KMS-11 (cell line): ENCODE results near the gene CALM3.

ENCODE experiments used
- H2AFZ ChIP-seq: fragments of 200-600 bp; sonication (generic); 2 replicates; pipeline ENCODE4 v1.6.1; 2016; ENCODE audit warnings: antibody characterized with exemption, mixed run types, low read depth
- H3K27ac ChIP-seq: fragments of 200-600 bp; sonication (generic); 2 replicates; pipeline ENCODE4 v1.6.1; 2016; ENCODE audit warnings: mild to moderate bottlenecking, mixed run types
- H3K27me3 ChIP-seq: fragments of 200-600 bp; sonication (generic); 2 replicates; pipeline ENCODE4 v1.6.1; 2017; ENCODE audit warnings: mild to moderate bottlenecking, low read depth, mixed run types, moderate library complexity; ENCODE audit not compliant: insufficient read depth
- H3K36me3 ChIP-seq: fragments of 200-600 bp; sonication (generic); 2 replicates; pipeline ENCODE4 v1.6.1; 2017; ENCODE audit warnings: mild to moderate bottlenecking, mixed run types; ENCODE audit not compliant: insufficient read depth
- H3K4me1 ChIP-seq: fragments of 200-600 bp; sonication (generic); 2 replicates; pipeline ENCODE4 v1.6.1; 2016; ENCODE audit warnings: mild to moderate bottlenecking, low read depth, mixed run types; ENCODE audit not compliant: poor library complexity, severe bottlenecking
- H3K4me2 ChIP-seq: fragments of 200-600 bp; sonication (generic); 2 replicates; pipeline ENCODE4 v1.7.0; 2016; ENCODE audit warnings: mild to moderate bottlenecking, mixed run types
- H3K4me3 ChIP-seq: fragments of 200-600 bp; sonication (generic); IDR thresholded peaks from 2 replicates; pipeline ENCODE4 v1.6.1; 2017; ENCODE audit warnings: low read depth, low read length, mixed read lengths; ENCODE audit not compliant: insufficient read depth
- H3K79me2 ChIP-seq: fragments of 200-600 bp; sonication (generic); 2 replicates; pipeline ENCODE4 v1.6.1; 2016; ENCODE audit warnings: low read depth, mixed run types; ENCODE audit not compliant: insufficient read depth
- H3K9ac ChIP-seq: fragments of 200-600 bp; sonication (generic); 2 replicates; pipeline ENCODE4 v1.6.1; 2016; ENCODE audit warnings: mild to moderate bottlenecking, mixed run types
- H4K20me1 ChIP-seq: fragments of 200-600 bp; sonication (generic); 2 replicates; pipeline ENCODE4 v1.6.1; 2016; ENCODE audit warnings: mild to moderate bottlenecking, mixed run types; ENCODE audit not compliant: insufficient read depth
- CTCF ChIP-seq: fragments of 200-600 bp; sonication (generic); conservative IDR thresholded peaks from 2 replicates; pipeline ENCODE4 v1.6.1; 2017; ENCODE audit warnings: low read depth, mild to moderate bottlenecking, antibody characterized with exemption, low read length, moderate library complexity, mixed read lengths

The CALM3 gene

GRCh38 chr19:46616631-46617322 is 15.6 kb downstream of the CALM3 start:
- Histone ChIP-seq H2AFZ (no peak overlapping the region), H4K20me1 (no peaks in the 10 kb centered on the region), H3K4me3 (no peak overlapping the region), H3K79me2 (no peaks in the 10 kb centered on the region), H3K9ac (no peak overlapping the region), H3K36me3 (no peaks in the 10 kb centered on the region), H3K4me2 (peak overlapping the region; percentile 49), H3K27ac (no peak overlapping the region), H3K27me3 (peaks cover 93% of the 10 kb centered on the region), H3K4me1 (peaks cover 18% of the 10 kb centered on the region)
- TF ChIP-seq CTCF = peak; percentile 31; the same call in 1 of the 2 replicates

- Histone ChIP-seq H3K4me3 (no peak overlapping the region), H3K27ac (no peak overlapping the region), H3K4me2 (no peak overlapping the region), H3K4me1 (peaks cover 10% of the 10 kb centered on the region), H2AFZ (no peak overlapping the region), H3K27me3 (peaks cover 93% of the 10 kb centered on the region), H3K79me2 (no peaks in the 10 kb centered on the region), H3K9ac (no peak overlapping the region), H3K36me3 (no peaks in the 10 kb centered on the region), H4K20me1 (no peaks in the 10 kb centered on the region)
- TF ChIP-seq CTCF = no peak
These were observed 16.5 kb downstream of the CALM3 start for GRCh38 chr19:46617601-46618000.

- Histone ChIP-seq H4K20me1 (no peaks in the 10 kb centered on the region), H2AFZ (no peak overlapping the region), H3K4me1 (peaks cover 9% of the 10 kb centered on the region), H3K79me2 (no peaks in the 10 kb centered on the region), H3K27ac (no peak overlapping the region), H3K36me3 (no peaks in the 10 kb centered on the region), H3K4me2 (no peak overlapping the region), H3K9ac (no peak overlapping the region), H3K4me3 (no peak overlapping the region), H3K27me3 (peaks cover 89% of the 10 kb centered on the region)
- TF ChIP-seq CTCF = no peak
These were observed 17.6 kb downstream of the CALM3 start for GRCh38 chr19:46618670-46619231.

GRCh38 chr19:46620267-46620666 is 19.1 kb downstream of the CALM3 start:
- TF ChIP-seq CTCF = no peak
- H3K4me3 ChIP-seq = no peak overlapping the region
- no peak overlapping the region for H2AFZ ChIP-seq
- H3K27me3 ChIP-seq = peaks cover 84% of the 10 kb centered on the region
- H3K79me2 ChIP-seq = no peaks in the 10 kb centered on the region
- no peak overlapping the region for H3K27ac ChIP-seq
- no peak overlapping the region for H3K9ac ChIP-seq
- H3K36me3 ChIP-seq = no peaks in the 10 kb centered on the region
- no peaks in the 10 kb centered on the region for H4K20me1 ChIP-seq
- H3K4me1 ChIP-seq = peaks cover 15% of the 10 kb centered on the region
- no peak overlapping the region for H3K4me2 ChIP-seq
